NCI-H345 treated with DMSO at 0.1 percent for 48 hours (cell line): ENCODE results near the gene SBK1.
A peak's percentile ranks its signal among the peaks of the same experiment; 100 is the strongest.

ENCODE experiments used
- DNase-seq: peaks from one replicate; lab custom pipeline; 2025; ENCODE audit not compliant: unreplicated experiment; lab: John Stamatoyannopoulos, UW

SBK1 gene

DNA sequence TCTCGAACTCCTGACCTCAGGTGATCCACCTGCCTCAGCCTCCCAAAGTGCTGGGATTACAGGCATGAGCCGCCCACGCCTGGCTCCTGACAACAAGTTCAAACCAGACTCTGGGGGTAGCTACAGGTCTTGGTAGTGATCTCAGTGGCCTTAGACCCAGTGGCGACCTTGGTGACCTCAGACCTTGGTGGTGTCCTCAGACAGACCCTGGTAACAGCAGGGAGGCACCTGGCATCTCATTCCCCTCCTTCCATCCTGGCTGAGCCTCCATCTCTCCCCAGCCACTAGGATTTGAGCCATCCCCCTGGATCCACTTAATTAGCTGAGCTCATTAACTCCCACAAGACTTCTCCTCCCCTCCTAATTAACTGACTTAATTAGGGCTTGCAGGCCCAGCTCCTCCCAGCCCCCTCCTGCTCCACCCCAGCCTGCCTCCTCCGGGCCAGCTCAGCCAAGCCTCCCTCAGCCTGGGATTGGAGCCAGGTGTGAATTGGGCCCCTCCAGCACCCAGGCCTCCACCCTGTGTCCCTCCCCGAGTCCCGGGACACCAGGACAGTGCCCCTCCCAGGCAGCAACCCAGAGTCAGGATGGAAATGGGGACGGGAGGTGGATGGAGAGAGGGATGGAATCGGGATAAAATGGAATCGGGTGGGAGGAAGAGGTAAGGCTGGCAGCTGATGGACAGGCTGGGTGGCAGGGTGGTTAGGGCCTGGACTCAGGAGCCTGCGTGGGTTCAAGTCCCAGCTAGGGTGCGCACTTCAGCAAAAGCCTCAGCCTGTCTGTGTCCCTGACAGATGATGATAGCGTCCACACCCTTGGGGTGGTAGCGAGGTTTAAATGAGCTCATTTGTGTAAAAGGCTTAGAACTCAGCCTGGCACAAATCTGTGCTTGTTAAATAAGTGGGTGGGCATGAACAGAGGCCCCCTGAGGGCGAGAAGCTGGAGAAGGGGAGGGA is 11.2 kb upstream of the SBK1 start:
- DNase-seq = no peak

DNA sequence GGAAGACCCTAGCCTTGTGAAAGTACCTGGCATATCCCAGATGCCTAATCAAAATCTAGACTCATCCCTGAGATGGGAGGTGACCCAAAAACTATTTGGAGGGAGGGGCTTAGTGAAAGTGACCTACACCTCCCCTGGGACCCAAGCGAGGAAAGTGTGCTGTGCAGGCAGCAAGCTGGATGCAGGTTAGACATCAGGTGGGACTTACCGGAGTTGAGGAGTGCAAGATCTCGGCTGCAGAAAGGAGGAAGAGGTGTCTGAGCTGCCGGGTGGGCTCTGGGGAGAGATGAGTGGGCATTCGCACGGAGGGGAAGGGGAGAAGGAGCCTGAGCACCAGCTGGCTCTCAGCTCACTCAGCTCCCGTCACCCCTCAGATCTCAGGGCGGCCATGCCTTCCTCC is 10.3 kb upstream of the SBK1 start:
- DNase-seq = no peak

DNA sequence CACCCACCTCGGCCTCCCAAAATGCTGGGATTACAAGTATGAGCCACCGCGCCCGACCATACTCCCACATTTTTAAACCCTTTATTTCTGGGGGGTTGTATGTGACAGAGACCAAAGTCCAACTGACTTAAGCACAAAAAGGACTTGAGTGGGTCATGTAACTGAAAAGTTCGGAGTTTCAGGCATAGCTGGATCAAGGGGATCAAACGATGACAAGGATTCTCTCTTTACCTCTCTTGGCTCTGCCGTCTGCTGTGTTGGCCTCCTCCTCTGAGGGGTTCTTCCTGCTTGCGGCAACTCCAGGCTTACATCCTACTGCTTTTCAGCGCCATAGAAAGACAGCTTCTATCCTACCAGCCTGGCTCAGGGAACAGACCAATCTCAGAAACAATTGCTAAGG is 9.2 kb upstream of the SBK1 start:
- DNase-seq = no peak

DNA sequence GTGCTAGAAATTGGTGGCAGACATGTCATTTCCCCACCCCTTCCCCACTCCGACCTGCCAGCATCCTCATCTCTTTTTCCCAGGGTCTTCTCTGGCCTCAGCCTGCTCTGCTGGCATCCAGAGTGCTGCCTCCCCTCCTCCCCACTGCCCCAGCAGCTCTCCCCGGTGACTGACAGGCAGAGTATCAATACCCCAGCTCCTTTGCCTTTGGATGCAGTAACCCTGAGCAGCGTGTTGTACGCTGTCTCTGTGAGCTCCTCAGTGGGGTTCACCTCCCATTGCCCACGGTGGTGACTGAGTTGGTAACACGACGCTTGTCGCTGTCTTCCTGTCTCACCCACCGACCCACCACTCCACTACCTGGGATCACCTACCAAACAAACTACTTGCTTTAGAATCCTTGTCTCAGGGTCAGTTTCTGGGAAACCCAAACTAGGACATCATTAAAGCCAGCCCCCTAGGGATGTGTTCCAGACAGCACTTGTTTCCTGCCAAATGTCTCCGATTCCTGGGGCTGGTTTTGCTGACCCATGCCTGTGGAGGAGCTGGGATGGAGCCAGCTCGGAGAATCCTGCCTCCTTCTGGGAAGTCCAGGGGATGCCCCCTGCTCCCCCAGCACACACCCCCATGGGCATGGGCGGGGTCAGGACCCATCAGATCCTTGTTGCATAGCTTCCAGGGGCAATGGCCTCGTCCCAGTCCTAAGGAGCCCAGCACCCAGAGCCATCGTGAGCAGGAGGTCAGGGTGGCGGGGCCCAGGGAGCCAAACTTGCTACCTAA is 8.3 kb upstream of the SBK1 start:
- no peak for DNase-seq

DNA sequence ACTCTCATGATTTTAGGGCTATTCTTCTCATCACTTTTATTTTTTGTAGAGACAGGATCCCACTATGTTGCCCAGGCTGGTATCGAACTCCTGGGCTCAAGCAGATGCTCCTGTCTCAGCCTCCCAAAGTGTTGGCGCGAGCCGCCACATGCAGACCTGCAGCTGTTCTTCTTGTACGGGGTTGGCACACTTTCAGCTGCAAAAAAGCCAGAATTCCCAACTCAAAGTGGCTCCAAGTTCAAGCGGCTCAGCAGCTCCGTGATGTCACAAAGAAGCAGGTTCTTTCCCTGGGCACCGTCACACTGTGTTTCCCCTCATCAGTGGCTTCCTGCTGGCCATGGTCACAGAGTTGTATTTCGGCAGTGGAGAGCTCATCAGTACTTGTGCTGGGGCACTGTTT is 6.7 kb upstream of the SBK1 start:
- no peak for DNase-seq

DNA sequence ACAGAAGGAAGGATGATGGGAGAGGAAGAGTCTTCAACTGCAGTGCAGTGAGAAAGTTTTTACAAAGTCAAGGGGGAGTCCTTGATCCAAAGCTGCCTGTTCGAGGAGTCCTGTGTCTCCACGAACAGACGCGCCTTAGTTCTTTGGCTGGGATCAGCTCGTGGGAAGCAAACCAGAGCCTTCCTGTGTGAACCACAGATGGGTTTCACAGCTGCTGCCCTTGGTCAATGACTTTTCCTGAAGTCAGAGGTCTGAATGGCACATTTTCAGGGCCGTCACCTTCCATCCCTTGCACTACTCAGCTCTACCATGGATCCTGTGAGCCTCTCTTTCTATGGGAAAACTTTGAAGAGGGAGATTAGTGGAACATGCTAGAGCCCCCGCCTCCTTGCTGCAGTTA is 4.2 kb upstream of the SBK1 start:
- DNase-seq = no peak

DNA sequence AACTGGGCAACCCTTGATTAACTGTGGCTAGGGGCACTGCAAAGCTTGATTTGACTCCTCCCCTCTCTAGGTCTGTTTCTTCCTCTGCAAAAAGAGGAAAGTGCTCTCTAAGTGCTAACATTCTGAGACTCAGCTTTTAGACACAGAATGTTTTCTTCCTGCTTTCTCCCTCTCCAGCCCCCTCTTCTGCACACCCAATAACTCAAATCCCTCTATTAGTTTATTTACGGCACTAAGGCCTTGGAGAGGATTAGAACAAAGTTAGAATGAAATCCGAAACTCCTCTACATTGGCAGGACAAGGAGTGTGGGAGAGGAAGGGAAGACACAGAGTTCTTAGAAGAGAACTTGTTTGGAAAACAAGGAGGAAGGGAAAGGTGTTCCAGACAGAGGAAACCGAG is 3.3 kb upstream of the SBK1 start:
- no peak for DNase-seq

DNA sequence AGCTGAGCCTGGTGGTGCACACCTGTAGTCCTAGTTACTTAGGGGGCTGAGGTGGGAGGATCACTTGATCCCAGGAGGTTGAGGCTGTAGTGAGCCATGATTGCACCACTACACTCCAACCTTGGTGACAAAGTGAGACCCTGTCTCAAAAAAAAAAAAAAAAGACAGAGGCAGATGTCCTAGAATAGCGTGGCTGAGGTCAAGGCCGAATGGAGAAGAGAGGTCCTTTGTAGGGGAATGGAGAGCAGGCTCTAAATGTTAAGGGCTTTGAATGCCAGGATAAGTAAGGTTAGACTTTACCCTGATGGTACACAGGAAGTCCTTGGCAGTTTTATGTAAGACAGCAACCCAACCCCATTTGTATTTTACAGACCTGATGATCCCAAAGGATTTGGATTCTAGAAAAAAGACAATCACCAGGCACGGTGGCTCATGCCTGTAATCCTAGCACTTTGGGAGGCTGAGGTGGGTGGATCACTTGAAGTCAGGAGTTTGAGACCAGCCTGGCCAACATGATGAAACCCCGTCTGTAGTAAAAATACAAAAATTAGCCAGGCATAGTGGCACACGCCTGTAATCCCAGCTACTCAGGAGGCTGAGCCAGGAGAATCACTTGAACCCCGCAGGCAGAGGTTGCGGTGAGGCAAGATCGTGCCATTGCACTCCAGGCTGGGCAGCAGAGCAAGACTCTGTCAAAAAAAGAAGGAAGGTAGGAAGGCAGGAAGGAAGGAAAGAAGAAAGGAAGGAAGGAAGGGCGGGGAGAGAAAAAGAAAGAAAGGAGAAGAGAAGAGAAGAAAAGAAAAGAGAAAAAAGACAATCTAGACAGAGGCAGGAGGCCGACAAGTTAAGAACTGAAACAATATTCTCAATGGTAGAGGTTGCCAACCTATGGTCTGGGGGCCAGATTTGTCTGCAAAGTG is 2.1 kb upstream of the SBK1 start:
- DNase-seq = no peak

DNA sequence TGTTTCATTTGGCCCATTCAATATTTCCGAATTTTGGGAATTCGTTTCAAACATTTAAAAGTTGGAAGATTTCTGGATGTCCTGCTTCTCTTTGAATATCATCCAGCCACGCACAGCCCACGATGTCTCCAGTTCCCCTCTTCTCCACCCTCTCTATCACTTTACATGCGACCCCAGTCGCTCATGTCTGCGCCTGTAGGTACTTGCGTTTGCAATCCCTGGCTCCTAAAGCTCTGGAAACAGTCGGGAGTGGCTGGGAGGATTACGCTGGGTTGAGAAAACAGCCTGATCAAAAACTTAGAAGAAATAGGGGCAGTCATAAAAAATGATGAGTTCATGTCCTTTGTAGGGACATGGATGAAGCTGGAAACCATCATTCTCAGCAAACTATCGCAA is 1.5 kb upstream of the SBK1 start:
- no peak for DNase-seq

DNA sequence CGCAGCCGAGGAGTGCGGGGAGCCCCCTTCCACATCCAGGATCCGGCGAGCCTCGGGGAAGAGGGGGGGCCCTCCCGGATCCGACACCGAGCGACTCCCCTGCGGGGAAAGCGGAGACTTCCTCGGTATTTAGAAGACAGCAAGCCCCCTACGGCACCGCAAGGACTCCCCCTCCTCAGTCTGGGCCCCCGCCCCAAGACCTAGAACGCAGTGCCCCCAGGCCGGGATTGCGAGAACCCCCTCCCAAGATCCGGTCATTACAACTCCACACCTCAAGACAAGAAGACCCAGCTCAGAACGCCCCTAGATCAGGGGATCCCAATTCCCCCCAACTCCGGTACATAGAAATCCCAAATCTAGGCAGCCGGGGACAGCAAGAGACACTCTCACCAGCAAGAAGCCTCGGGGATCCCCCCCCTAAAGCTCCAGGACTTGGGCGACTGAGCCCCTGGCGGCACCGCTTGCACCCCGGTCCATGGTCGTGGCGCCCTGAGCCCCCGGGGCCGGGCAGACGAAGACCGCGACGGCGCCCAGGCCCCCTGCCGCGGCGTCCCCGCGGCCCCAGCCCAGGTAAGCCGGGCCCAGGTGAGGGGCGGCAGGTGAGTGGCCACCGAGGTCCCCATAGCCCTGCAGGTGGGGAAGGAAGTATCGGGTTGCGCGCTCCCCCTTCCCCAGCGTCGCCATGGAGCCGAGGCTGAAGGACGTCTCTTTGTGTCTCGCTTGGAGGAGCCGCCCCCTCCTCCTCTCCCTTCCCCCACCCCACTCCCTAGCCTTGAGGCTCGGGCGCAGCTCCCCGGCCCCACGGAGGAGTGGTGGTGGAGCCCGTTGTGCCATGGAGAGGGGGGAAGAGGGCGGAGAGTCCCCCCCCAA is 641 bp downstream of the SBK1 start:
- peak; percentile 29 for DNase-seq

DNA sequence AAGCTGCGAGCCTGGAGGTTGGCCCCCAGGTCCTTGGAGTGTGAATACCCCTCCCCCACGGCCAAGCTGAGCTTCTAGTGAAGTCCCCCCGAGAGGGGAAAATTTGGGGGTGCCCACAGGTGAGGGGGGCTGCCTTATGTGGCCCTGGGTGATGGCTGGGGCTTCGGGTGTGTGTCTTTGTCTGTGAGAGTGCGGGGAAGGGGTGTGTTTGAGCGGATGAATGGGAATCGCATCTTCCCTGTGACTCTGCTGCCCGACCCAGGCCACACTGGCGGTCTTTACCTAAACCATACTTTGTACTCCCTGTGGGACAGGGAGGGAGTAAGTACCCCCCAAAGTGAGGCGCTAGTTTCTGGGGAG is 1.3 kb downstream of the SBK1 start:
- DNase-seq = no peak

DNA sequence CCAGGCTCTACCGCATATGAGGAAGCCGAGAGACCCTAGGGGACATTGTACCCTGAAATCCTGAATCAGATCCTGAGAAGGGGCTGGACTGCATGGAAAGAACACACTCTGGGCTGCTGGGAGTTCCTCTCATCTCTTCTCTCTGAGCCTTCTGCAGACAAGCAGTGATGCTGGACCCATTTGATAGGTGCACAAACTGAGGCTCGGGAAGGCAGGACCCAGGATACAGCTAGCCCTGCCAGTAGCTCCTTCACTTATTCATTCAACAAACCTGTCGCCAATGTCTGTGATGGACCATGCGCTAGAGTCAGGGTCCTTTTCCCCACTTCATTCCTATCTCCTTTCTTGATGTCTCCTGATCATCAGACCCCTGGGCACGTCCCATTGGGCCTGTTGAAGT is 1.9 kb downstream of the SBK1 start:
- DNase-seq = no peak

DNA sequence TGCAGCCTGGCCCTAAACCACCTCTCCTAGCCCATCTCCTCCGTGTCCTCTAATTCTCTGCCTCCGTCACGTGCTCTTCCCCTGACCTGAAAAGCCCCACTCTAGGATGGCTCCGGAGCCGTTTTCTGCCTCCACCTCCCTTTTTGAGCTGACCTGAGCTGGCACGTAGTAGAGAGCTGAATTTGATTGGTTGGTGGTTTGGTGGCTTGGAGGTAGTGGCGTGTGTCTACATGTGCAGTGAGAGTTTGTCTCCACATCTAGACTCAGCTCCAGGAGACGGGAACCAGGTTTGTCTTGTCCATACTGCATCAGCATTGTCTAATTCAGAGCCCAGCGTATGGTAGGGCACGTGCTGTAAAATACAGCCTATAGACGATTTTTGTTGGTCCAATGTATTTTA is 3.0 kb downstream of the SBK1 start:
- DNase-seq = no peak

DNA sequence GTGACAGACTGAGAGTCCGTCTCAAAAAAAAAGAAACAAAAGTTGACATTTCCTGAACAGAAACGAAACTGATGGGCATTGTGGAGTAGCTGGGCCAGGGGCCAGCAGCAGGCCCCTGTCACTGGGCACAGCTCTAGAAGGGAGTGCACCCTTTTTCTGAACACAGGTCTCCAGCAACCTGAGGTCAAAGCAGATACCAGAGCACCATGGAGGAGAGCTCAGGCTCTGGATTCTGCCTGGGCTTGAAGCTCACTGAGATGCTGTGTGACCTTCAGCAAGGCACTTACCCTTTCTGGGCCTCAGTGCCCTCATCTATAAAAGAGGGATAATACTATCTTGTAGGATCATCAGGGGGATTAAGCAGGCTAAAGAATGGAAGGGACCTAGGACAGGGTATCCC is 5.0 kb downstream of the SBK1 start:
- DNase-seq = no peak

DNA sequence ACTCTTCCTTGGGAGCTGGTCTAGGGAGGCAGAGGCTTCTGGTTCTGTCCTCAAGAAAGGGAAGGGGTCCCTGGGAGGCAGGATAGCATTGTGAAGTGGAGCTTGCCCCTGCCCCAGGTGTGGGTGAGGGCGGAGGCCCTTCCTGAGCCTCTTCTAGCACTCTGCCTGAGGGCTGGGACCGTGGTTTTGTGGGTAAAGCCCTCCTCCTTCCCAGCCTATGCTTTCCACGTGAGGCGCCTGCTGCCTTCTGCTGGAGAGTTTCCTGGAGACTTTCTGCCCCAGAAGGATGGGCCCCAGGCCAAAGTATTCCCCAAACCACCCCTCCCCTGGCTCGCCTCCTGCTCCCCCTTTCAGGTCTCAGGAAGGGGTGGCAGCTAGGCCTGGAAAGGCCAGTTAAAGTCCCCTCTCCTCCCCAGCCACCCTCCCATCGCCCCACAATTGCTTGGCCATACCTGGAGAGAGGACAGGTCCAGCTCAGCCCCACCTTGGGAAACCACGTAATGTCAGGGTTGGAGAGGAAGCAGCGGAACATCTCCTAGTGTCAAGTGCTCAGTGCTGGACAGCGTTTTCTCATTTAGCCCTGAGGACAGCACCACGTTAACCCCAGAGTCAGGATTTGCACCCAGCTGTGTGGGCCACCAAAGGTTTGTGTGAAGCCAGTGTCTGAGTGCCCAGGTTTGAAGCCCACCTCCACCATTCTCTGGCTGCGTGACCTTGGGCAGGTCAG is 5.6 kb downstream of the SBK1 start:
- DNase-seq = no peak

DNA sequence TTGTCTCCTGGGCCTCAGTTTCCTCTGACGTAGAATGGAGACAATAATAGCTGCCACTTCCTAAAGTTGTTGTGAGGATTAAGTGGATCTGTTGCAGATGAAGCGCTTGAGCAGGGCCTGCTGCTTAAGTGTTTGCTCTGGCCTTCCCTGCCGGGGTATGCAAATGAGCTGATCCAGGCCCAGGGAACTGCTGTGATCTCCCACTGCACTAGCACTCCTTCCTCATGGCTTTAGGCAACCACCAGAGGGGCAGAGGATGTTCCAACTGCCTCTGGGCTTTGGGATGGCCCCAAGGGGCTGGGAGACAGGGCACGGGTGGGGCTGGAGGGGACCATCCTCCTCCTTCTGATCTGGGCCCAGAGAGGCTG is 6.2 kb downstream of the SBK1 start:
- peak; percentile 46 for DNase-seq

DNA sequence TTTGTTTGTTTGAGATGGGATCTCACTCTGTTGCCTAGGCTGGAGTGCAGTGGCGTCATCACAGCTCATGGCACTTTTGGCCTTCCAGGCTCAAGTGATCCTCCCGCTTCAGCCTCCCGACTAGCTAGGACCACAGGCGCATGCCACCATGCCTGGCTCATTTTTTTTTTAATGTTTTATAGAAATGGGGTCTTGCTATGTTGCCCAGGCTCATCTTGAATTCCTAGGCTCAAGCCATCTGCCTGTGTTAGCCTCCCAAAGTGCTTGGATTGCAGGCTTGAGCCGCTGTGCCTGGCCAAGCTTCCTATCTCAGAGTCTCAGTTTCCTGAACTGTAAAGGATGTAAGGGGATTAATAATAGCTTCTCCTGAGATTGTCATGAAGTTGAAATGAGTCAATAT is 8.0 kb downstream of the SBK1 start:
- DNase-seq = no peak

DNA sequence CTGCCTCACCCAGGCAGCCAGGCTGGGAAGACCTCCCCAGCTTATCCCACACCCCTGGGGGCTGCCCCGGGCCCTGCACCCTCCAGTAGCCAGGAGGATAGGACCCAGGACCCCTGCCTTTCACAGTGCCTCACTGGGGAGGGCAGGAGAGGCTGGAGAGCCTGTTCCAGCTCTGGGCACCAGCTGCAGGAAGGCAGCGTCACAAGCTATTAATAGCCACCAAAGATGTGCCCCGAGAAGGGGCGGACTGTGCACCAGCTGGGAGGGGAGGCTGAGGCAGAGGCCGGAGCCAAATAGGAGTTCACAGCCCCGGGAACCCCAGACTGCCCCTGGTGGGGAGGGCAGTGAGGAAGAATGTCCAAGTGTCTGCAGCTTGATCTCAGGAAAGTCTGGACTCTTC is 8.8 kb downstream of the SBK1 start:
- DNase-seq = no peak

DNA sequence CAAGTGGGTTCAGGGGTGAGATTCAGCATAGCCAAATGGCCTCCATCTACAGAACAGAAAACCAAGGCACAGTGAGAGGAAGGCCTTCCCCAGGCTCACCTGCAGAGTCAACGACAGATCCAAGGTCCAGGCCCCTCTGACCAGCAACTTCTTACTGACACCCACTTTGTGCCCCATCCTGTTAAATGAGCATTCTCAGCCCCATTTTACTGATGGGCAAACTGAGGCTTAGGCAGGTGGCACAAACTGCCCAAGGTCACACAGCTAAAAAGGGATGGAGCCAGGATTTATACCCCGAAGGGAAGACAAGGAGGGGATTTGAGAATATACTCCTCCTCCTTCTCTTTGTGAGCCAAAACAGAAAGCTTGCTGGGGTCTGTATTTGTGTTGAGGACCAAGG is 9.3 kb downstream of the SBK1 start:
- DNase-seq = no peak

DNA sequence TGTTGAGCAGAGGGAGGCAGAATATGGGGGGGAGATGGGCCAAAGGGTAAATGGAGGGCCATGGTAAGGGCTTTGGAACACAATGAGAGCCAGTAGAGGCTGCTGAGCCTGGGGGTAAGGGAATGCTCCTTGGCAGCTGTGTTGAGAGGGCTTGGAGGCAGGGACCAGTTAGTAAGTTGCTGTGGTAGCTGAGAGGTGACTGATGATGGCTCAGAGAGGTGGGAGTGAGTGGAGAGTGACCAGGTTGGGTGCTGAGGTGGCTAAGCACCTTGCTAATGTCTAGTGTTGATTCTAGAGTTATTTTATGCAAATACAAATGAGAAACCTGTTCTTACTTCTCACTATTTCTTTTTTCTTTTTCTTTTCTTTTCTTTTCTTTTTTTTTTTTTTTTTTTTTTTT is 10.8 kb downstream of the SBK1 start:
- no peak for DNase-seq
